PC-3 (cell line): ENCODE results near the gene ITPR3. TPM values are rescaled to one million over a fixed set of nuclear protein-coding genes. Genes with fewer than 3 reads are reported as not detected.

Source experiments
- ATAC-seq: fragments of 200-7000 bp; cut with Tn5 transposase; 2 replicates; pipeline ENCODE4 v1.9.1; 2020; ENCODE audit warnings: mild to moderate bottlenecking, moderate library complexity
- BruUV-seq: library from RNA; stranded (reverse); fragments of 400-500 nt; replicated peaks from 2 replicates; lab custom pipeline; 2021; lab: Mats Ljungman, UMichigan
- CTCF ChIA-PET: fragments of 300-600 bp; sonication (Branson Sonifier 250); formaldehyde crosslinking; loops from one replicate; lab custom pipeline; 2022; ENCODE audit warnings: antibody characterized with exemption; lab: Charles Lee
- POLR2A ChIA-PET: fragments of 300-600 bp; sonication (Branson Sonifier 250); formaldehyde crosslinking; loops from one replicate; lab custom pipeline; 2022; ENCODE audit warnings: antibody characterized with exemption; ENCODE audit not compliant: unreplicated experiment; lab: Charles Lee
- DNase-seq: peaks from one replicate; pipeline ENCODE4 v3.0.0-alpha.2; 2015
- H2AFZ ChIP-seq: fragments of 300-600 bp; sonication (generic); 2 replicates; pipeline ENCODE4 v1.6.0; 2016; ENCODE audit warnings: antibody characterized with exemption, low read length
- H3F3A ChIP-seq: fragments of 300-600 bp; sonication (generic); one replicate; pipeline ENCODE4 v1.6.0; 2017; ENCODE audit warnings: antibody characterized with exemption, low read length, control low read depth, mild to moderate bottlenecking; ENCODE audit not compliant: unreplicated experiment
- H3K27ac ChIP-seq: fragments of 300-600 bp; sonication (generic); 2 replicates; pipeline ENCODE4 v1.5.1; 2016; ENCODE audit warnings: mild to moderate bottlenecking, low read length
- H3K27me3 ChIP-seq: fragments of 300-600 bp; sonication (generic); 2 replicates; pipeline ENCODE4 v1.6.1; 2016; ENCODE audit warnings: low read length, mixed read lengths
- H3K36me3 ChIP-seq: fragments of 300-600 bp; sonication (generic); 2 replicates; pipeline ENCODE4 v1.6.1; 2016; ENCODE audit warnings: low read depth, mixed run types, low read length, mixed read lengths
- H3K4me1 ChIP-seq: fragments of 300-600 bp; sonication (generic); 2 replicates; pipeline ENCODE4 v1.5.1; 2016; ENCODE audit warnings: low read length; ENCODE audit not compliant: insufficient read depth
- H3K4me2 ChIP-seq: fragments of 300-600 bp; sonication (generic); 2 replicates; pipeline ENCODE4 v1.6.0; 2016; ENCODE audit warnings: low read length
- H3K4me3 ChIP-seq: fragments of 300-600 bp; sonication (generic); 2 replicates; pipeline ENCODE4 v1.5.1; 2016; ENCODE audit warnings: mild to moderate bottlenecking, low read length, mixed read lengths
- H3K79me2 ChIP-seq: fragments of 300-600 bp; sonication (generic); 2 replicates; pipeline ENCODE4 v1.6.1; 2017; ENCODE audit warnings: low read length, mixed read lengths
- H3K9ac ChIP-seq: fragments of 300-600 bp; sonication (generic); 2 replicates; pipeline ENCODE4 v1.6.0; 2016; ENCODE audit warnings: mild to moderate bottlenecking, low read length
- H3K9me2 ChIP-seq: fragments of 300-600 bp; sonication (generic); replicated peaks from 2 replicates; pipeline ENCODE4 v1.6.1; 2016; ENCODE audit warnings: mixed run types, low read length, mixed read lengths
- H3K9me3 ChIP-seq: fragments of 300-600 bp; sonication (generic); 2 replicates; pipeline ENCODE4 v1.6.1; 2016; ENCODE audit warnings: low read length, mixed read lengths
- H4K20me1 ChIP-seq: fragments of 300-600 bp; sonication (generic); 2 replicates; pipeline ENCODE4 v1.6.1; 2016; ENCODE audit warnings: low read length, mixed read lengths
- CTCF ChIP-seq: fragments of 300-600 bp; sonication (generic); conservative IDR thresholded peaks from 2 replicates; pipeline ENCODE4 v1.5.1; 2017; ENCODE audit warnings: antibody characterized with exemption, low read depth, mild to moderate bottlenecking, low read length
- EZH2 ChIP-seq: fragments of 300-600 bp; sonication (generic); IDR thresholded peaks from one replicate; pipeline ENCODE4 v1.6.1; 2017; ENCODE audit warnings: antibody characterized with exemption, mild to moderate bottlenecking, low read length; ENCODE audit not compliant: unreplicated experiment
- EZH2phosphoT487 ChIP-seq: fragments of 300-600 bp; sonication (generic); IDR thresholded peaks from 2 replicates; pipeline ENCODE4 v1.6.1; 2018; ENCODE audit warnings: mild to moderate bottlenecking, antibody characterized with exemption, low read length, borderline replicate concordance
- intact Hi-C: fragments of 100-400 bp; cut with micrococcal nuclease; formaldehyde crosslinking; loops from 2 replicates; pipeline ENCODE4 v1.9.0; 2023
- total RNA-seq: library from RNA; depleted of rRNA; stranded (reverse); fragments of >200 nt; gene quantifications from 2 replicates; pipeline ENCODE4 v1.2.3, GENCODE V29; 2014

Gene ITPR3
- total RNA-seq, 1 experiment from 2014 or later = 41.8 TPM

GRCh38 chr6:33744001-33744848, 123.1 kb downstream of the ITPR3 start:
- peak; percentile 85 for ATAC-seq
- BruUV-seq = no TSS peak
- TF ChIP-seq CTCF = peak; percentile 96
- TF ChIP-seq EZH2 = no peak
- DNase-seq = peak; percentile 73
- ChIA-PET CTCF (interaction anchor here (0.7 to 2.2 kb wide), 4 partner anchors 18 to 33 kb away, joined by 3 to 8 read pairs (median 8); partner anchors contain the start of gene UQCC2), POLR2A (interaction anchor here (0.6 kb wide), 1 partner anchor 130 kb away, joined by 15 read pairs; no protein-coding TSS in a partner anchor)
- no peak overlapping the region for H2AFZ ChIP-seq
- H3K27ac ChIP-seq = no peak overlapping the region
- H3K36me3 ChIP-seq = no peaks in the 10 kb centered on the region
- no peaks in the 10 kb centered on the region for H4K20me1 ChIP-seq
- H3K4me2 ChIP-seq = peak overlapping the region; percentile 60
- H3K4me3 ChIP-seq = no peak overlapping the region
- H3K9me3 ChIP-seq = no peaks in the 10 kb centered on the region
- no peaks in the 10 kb centered on the region for H3K27me3 ChIP-seq
- no peak overlapping the region for H3K9ac ChIP-seq
- intact Hi-C loops = loop anchor here (1.0 to 2.0 kb wide), 2 partner anchors 18 to 31 kb away; no protein-coding TSS in a partner anchor
- H3K4me1 ChIP-seq = peaks cover 6% of the 10 kb centered on the region
- no peaks in the 10 kb centered on the region for H3K79me2 ChIP-seq
- H3K9me2 ChIP-seq = no peaks in the 10 kb centered on the region
- no peaks in the 10 kb centered on the region for H3F3A ChIP-seq

GRCh38 chr6:33744895-33745546, 123.9 kb downstream of the ITPR3 start:
- ChIA-PET POLR2A (interaction anchor here (0.6 kb wide), 1 partner anchor 129 kb away, joined by 15 read pairs; no protein-coding TSS in a partner anchor), CTCF (interaction anchor here (0.7 to 2.2 kb wide), 3 partner anchors 17 to 33 kb away, joined by 7 to 8 read pairs (median 8); partner anchors contain the start of gene UQCC2)
- no peak overlapping the region for H3K9ac ChIP-seq
- no peaks in the 10 kb centered on the region for H3K79me2 ChIP-seq
- no peaks in the 10 kb centered on the region for H3K27me3 ChIP-seq
- H3K4me2 ChIP-seq = no peak overlapping the region
- ATAC-seq = peak; percentile 57
- intact Hi-C loops = loop anchor here (1.0 to 2.0 kb wide), 2 partner anchors 17 to 32 kb away; no protein-coding TSS in a partner anchor
- no TSS peak for BruUV-seq
- H3K4me1 ChIP-seq = peaks cover 6% of the 10 kb centered on the region
- TF ChIP-seq EZH2phosphoT487 = no peak
- TF ChIP-seq EZH2 = no peak
- TF ChIP-seq CTCF = no peak
- H3F3A ChIP-seq = no peaks in the 10 kb centered on the region
- H4K20me1 ChIP-seq = no peaks in the 10 kb centered on the region
- no peak overlapping the region for H3K4me3 ChIP-seq
- H3K9me3 ChIP-seq = no peaks in the 10 kb centered on the region
- H2AFZ ChIP-seq = no peak overlapping the region
- no peak overlapping the region for H3K27ac ChIP-seq
- no peak for DNase-seq
- H3K36me3 ChIP-seq = no peaks in the 10 kb centered on the region
- no peaks in the 10 kb centered on the region for H3K9me2 ChIP-seq
